ENCODE results near the gene MAPK12. TPM values are rescaled to one million over a fixed set of nuclear protein-coding genes. Genes with fewer than 3 reads are reported as not detected.

MAPK12 gene
- total RNA-seq, 1 donor from 2014 or later, result 46.6 TPM

GRCh38 chr22:50250555-50251476 lies 10.7 kb downstream of the MAPK12 start, which contains the start of gene HDAC10:
HDAC10 (minus strand) TSS chr22:50251265; CDS start chr22:50251032, 233 bp downstream.
- Mint-ChIP-seq H3K27ac (ENCODE audit: unreplicated experiment) (peak within 1 kb of the TSS; percentile 79), H3K27me3 (ENCODE audit: low read depth) (no peaks in the 10 kb centered on the region), H3K4me3 (ENCODE audit: unreplicated experiment) (peak within 1 kb of the TSS; percentile 78), H3K36me3 (ENCODE audit: low read depth) (peaks cover 5% of the 10 kb centered on the region), H3K9me3 (ENCODE audit: low read depth) (no peaks in the 10 kb centered on the region), H3K4me1 (ENCODE audit: low read depth) (peaks cover 12% of the 10 kb centered on the region)
- TF ChIP-seq CTCF (IDR thresholded peaks at IDR 0.05), result no peak
- DNase-seq (ENCODE audit: low spot score), result no peak

DNA sequence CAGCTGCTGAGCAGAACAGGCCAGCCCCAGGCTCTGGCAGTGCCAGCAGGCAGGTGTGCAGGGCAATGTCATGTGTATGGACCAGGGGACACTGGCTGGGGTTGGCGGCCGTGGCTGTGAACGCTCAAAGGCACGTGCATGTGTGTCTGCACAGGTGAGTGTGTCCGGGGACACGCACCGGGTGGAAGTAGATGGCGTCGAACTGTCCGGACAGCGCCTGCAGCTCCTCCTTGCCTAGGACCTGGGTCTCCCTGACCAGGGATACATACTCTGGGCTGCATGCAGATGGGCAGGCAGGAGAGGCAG lies 11.3 kb downstream of the MAPK12 start:
- H3K36me3 Mint-ChIP-seq (ENCODE audit: low read depth), result peaks cover 5% of the 10 kb centered on the region
- H3K27ac Mint-ChIP-seq (ENCODE audit: unreplicated experiment), result peak overlapping the region; percentile 17
- no peak for TF ChIP-seq CTCF (IDR thresholded peaks at IDR 0.05)
- H3K4me3 Mint-ChIP-seq (ENCODE audit: unreplicated experiment), result peak overlapping the region; percentile 78
- no peaks in the 10 kb centered on the region for H3K9me3 Mint-ChIP-seq (ENCODE audit: low read depth)
- H3K27me3 Mint-ChIP-seq (ENCODE audit: low read depth), result no peaks in the 10 kb centered on the region
- DNase-seq (ENCODE audit: low spot score), result no peak
- H3K4me1 Mint-ChIP-seq (ENCODE audit: low read depth), result peaks cover 12% of the 10 kb centered on the region

GRCh38 chr22:50249341-50250248 lies 11.9 kb downstream of the MAPK12 start:
- Mint-ChIP-seq H3K27ac (ENCODE audit: unreplicated experiment) (peak overlapping the region; percentile 17), H3K4me1 (ENCODE audit: low read depth) (peaks cover 16% of the 10 kb centered on the region), H3K9me3 (ENCODE audit: low read depth) (no peaks in the 10 kb centered on the region), H3K27me3 (ENCODE audit: low read depth) (no peaks in the 10 kb centered on the region), H3K4me3 (ENCODE audit: unreplicated experiment) (peak overlapping the region; percentile 78), H3K36me3 (ENCODE audit: low read depth) (peaks cover 5% of the 10 kb centered on the region)
- TF ChIP-seq CTCF (IDR thresholded peaks at IDR 0.05), result no peak
- no peak for DNase-seq (ENCODE audit: low spot score)

DNA sequence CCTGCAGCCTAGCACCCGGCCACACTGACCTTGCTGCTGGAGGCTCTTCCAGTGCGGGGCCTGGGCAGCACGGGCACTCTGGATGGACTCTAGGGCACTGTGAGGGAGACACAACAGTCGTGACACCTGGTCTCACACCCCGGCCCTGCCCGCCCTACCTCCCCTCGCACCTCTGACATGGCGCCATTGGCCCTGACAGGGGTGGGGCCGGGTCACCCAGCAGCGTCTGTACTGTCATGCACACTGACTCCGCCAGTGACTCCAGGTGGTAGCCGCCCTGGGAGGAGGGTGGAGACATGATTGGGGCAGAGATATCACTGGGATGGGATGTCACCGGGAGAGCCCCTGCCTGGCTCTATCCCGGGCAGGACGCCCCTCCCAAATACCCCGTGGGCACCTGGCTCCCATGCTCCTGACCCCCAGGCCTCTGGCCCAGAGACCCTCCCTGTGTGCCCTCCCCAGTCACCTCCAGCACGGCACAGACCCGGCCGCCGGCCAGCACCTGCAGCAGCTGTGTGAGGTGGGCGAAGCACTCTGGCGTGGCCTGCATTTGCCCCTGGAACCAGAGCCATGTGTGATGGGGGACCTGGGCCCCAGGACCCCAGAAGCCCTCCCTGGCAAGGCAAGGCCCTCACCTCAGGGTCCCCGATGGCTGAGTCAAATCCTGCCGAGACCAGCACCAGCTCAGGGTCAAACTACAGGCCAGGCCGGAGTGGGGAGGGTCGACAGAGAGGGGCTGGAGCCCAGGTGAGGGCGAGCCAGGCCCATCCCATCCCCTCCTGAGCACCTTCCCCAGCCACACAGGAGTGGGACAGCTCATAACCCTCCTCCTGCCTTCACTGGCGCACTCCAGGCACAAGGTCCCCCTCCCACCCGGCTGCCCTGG lies 13.0 kb downstream of the MAPK12 start:
- H3K27ac Mint-ChIP-seq (ENCODE audit: unreplicated experiment), result peak overlapping the region; percentile 54
- no peaks in the 10 kb centered on the region for H3K27me3 Mint-ChIP-seq (ENCODE audit: low read depth)
- TF ChIP-seq CTCF (IDR thresholded peaks at IDR 0.05), result no peak
- DNase-seq (ENCODE audit: low spot score), result no peak
- peaks cover 5% of the 10 kb centered on the region for H3K36me3 Mint-ChIP-seq (ENCODE audit: low read depth)
- peaks cover 25% of the 10 kb centered on the region for H3K4me1 Mint-ChIP-seq (ENCODE audit: low read depth)
- H3K4me3 Mint-ChIP-seq (ENCODE audit: unreplicated experiment), result no peak overlapping the region
- H3K9me3 Mint-ChIP-seq (ENCODE audit: low read depth), result no peaks in the 10 kb centered on the region

Data from chondrocyte (in vitro differentiated cells).